Ovary (tissue), 9 donors: Measurements from ENCODE around the gene CD300LF. TPM values are rescaled to one million over a fixed set of nuclear protein-coding genes. Genes with fewer than 3 reads are reported as not detected.

Experiments used
- DNase-seq, 5 donors: peaks; one replicate each; pipeline ENCODE4 v3.0.0-alpha.2; 2019 to 2020
- H3K27ac ChIP-seq, 2 donors: fragments of 200-600 bp; one replicate each; pipeline versions ENCODE4 v1.5.1 to v1.8.0; 2019 to 2022
- H3K27me3 ChIP-seq: fragments of 200-600 bp; one replicate; pipeline ENCODE4 v1.8.0; 2022
- H3K36me3 ChIP-seq: fragments of 200-600 bp; sonication (generic); one replicate; pipeline ENCODE4 v1.5.1; 2019
- H3K4me1 ChIP-seq: one replicate; pipeline ENCODE4 v1.8.1; 2013; ENCODE audit warnings: mild to moderate bottlenecking, moderate library complexity; ENCODE audit not compliant: insufficient read depth
- H3K4me3 ChIP-seq: fragments of 200-600 bp; sonication (generic); one replicate; pipeline ENCODE4 v1.5.1; 2017
- H3K9me3 ChIP-seq, 2 donors: fragments of 200-600 bp in 1 of 2; sonication (generic) in 1 of 2; one replicate each; pipeline versions ENCODE4 v1.5.1 to v1.8.1; 2013 to 2019; ENCODE audit warnings: mild to moderate bottlenecking in 1 of 2, moderate library complexity in 1 of 2
- EP300 ChIP-seq: sonication (generic); formaldehyde crosslinking; IDR thresholded peaks from one replicate; pipeline ENCODE4 v1.6.1; 2017; ENCODE audit warnings: antibody characterized with exemption
- POLR2A ChIP-seq: fragments of 450-650 bp; IDR thresholded peaks from one replicate; pipeline ENCODE4 v1.6.1; 2017; ENCODE audit warnings: antibody characterized with exemption, mild to moderate bottlenecking, moderate library complexity
- WGBS, 3 donors: extraction: QIAGEN DNeasy Blood & Tissue Kit in 1 of 3; methylation state at CpG; one replicate each; pipeline versions ENCODE4 v1.1.5 to v1.1.7; 2013 to 2017; 5-methylcytosine and 5-hydroxymethylcytosine counted together
- intact Hi-C, 4 donors: fragments of 100-400 bp; cut with DNase I; formaldehyde crosslinking; loops; one replicate each; pipeline versions ENCODE4 v1.11.0 to v1.15.1; 2022 to 2023
- polyA plus RNA-seq, 2 donors: library from polyadenylated mRNA; stranded (reverse); fragments of 200-250 nt in 1 of 2; fragments of 350-450 nt in 1 of 2; fragmentation: Illumina TruSeq in 1 of 2; extraction: RNeasy Lipid Tissue Mini Kit (QIAGEN cat#74804) in 1 of 2; gene quantifications; one replicate each; pipeline ENCODE4 v1.2.3, GENCODE V29; 2013 to 2014
- total RNA-seq, 7 donors: library from RNA; depleted of rRNA in 2 of 7; stranded (reverse); fragments of >200 nt in 2 of 7; fragmentation: NEBNext Ultra II Directional in 3 of 7; extraction: Animal tissue kit (Norgen Biotek cat#: 25700) in 3 of 7; gene quantifications; one replicate each; pipeline versions ENCODE4 v1.1.0 to v1.2.4, GENCODE V29; 2016 to 2023
- TF ChIP-seq, protein P1 (sequence below), 3 donors: fragments of 450-650 bp in 2 of 3; fragments of 200-600 bp in 1 of 3; IDR thresholded peaks; one replicate each; pipeline versions ENCODE4 v1.5.1 to v1.8.0; 2016 to 2022; ENCODE audit warnings: antibody characterized with exemption in 3 of 3, mild to moderate bottlenecking in 1 of 3
- donor health status: DM: no; HTN: no; CAD: no; lungs with moderate emphysema.
- donor health status: DM: no; HTN: no; CAD: no.
- donor health status: Bipolar disorder and iron deficiency.
- donor health status: DM: yes; HTN: yes; CAD: no.
- donor health status: DM: no; HTN: no; CAD: no.
- donor health status: DM: yes; HTN: yes; CAD: no.

CD300LF gene
- total and polyA plus RNA-seq, 9 donors, result 0.23 to 3.9 (median 0.39) TPM; not detected in 1

DNA sequence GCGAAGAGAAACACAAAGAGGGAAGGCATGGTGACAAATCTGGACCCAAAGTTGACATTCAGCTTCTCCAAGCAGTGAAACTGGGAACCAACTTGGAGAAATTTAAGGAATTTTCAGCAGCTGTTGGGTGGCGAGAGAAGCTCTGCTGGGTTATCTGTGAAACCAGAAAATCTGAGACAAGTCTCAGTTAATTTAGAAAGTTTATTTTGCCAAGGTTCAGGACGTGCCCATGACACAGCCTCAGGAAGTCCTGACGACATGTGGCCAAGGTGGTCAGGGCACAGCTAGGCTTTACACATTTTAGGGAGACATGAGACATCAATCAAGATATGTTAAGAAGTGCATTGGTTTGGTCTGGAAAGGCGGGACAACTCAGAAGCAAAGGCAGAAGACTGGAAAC, 11.2 kb upstream of the CD300LF start:
- TF ChIP-seq, protein P1, sequence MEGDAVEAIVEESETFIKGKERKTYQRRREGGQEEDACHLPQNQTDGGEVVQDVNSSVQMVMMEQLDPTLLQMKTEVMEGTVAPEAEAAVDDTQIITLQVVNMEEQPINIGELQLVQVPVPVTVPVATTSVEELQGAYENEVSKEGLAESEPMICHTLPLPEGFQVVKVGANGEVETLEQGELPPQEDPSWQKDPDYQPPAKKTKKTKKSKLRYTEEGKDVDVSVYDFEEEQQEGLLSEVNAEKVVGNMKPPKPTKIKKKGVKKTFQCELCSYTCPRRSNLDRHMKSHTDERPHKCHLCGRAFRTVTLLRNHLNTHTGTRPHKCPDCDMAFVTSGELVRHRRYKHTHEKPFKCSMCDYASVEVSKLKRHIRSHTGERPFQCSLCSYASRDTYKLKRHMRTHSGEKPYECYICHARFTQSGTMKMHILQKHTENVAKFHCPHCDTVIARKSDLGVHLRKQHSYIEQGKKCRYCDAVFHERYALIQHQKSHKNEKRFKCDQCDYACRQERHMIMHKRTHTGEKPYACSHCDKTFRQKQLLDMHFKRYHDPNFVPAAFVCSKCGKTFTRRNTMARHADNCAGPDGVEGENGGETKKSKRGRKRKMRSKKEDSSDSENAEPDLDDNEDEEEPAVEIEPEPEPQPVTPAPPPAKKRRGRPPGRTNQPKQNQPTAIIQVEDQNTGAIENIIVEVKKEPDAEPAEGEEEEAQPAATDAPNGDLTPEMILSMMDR (IDR thresholded peaks at IDR 0.05), result no peak
- TF ChIP-seq EP300 (no peak), POLR2A (no peak)
- H3K27ac ChIP-seq, result no peak overlapping the region

DNA sequence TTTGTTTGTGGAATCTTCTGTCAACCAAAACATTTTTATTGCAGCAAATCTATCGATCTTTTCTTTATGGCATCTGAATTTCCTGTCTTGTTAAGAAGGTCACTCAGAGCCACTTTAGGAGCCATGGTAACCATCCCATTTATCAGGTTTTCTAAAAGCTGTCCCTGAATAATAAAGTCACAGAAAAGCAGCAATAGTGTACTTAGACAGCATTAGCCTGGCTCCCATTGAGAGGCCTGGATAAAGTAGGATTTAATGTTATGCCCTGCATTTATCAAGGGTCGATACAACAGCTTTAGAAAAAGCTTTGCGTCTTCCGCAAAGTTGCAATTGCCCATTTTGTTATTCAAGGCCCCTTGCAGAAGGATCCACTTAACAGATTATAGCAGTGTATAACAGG, 10.1 kb upstream of the CD300LF start:
- H3K27me3 ChIP-seq, result no peaks in the 10 kb centered on the region
- H3K4me3 ChIP-seq, result no peak overlapping the region
- H3K27ac ChIP-seq, result no peak overlapping the region
- H3K4me1 ChIP-seq, result no peaks in the 10 kb centered on the region
- DNase-seq, result no peak
- intact Hi-C loops, result no loop called here
- TF ChIP-seq POLR2A (no peak), EP300 (no peak)
- TF ChIP-seq, protein P1 (IDR thresholded peaks at IDR 0.05), result no peak
- H3K9me3 ChIP-seq, result no peaks in the 10 kb centered on the region
- H3K36me3 ChIP-seq, result no peaks in the 10 kb centered on the region
- 85 to 93% (median 88%) methylated on average over 4 of the region's 4 CpGs for WGBS, 3 donors

More for the DNA sequence above, 11.2 kb upstream of the CD300LF start:
- 49 to 71% (median 55%) methylated on average over 5 of the region's 5 CpGs for WGBS, 3 donors
- DNase-seq, result no peak
- no peaks in the 10 kb centered on the region for H3K9me3 ChIP-seq
- H3K4me1 ChIP-seq, result no peaks in the 10 kb centered on the region
- intact Hi-C loops, result no loop called here
- H3K4me3 ChIP-seq, result no peak overlapping the region
- no peaks in the 10 kb centered on the region for H3K36me3 ChIP-seq
- no peaks in the 10 kb centered on the region for H3K27me3 ChIP-seq

DNA sequence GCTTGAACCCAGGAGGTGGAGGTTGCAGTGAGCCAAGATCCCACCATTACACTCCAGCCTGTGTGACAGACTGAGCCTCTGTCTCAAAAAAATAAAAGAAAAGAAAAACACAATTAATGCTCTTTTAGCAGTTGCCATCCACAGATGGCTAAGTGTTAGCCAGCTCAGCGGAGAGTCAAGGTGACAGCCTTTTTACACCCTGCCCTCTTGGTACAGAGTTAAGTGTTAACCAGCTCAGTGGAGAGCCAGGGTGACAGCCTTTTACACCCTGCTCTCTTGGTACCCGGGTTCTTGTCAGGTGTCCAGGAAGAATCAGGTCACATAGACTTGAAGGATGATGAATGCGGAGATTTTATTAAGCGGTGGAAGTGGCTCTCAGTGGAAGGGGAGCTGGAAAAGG, 7.8 kb upstream of the CD300LF start:
- TF ChIP-seq POLR2A (no peak), EP300 (no peak)
- TF ChIP-seq, protein P1 (IDR thresholded peaks at IDR 0.05), result no peak
- H3K27me3 ChIP-seq, result no peaks in the 10 kb centered on the region
- no peak overlapping the region for H3K27ac ChIP-seq
- intact Hi-C loops, result no loop called here
- 89 to 91% (median 90%) methylated on average over 4 of the region's 4 CpGs for WGBS, 3 donors
- no peak for DNase-seq
- H3K4me1 ChIP-seq, result no peaks in the 10 kb centered on the region
- no peaks in the 10 kb centered on the region for H3K36me3 ChIP-seq
- H3K9me3 ChIP-seq, result no peaks in the 10 kb centered on the region
- no peak overlapping the region for H3K4me3 ChIP-seq

DNA sequence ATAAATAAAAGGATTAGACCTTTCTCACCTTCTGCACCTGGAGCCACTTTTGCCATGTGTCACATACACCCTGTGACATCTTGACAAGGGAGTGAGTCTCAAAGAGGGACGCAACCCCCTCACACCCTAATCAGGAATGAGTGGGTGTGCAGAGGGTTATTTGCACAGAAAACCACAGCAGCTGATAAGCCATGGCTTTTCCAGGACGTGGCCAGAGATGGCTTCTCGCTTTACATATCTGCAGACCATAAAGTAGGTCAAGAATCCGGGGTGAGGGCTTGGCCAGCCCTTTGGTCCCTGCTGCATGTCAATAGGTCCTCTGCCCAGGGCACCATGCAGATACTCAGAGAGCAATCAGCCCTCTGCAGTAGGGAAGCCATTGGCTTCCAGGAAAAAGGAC, 2.4 kb upstream of the CD300LF start:
- H3K27me3 ChIP-seq, result no peaks in the 10 kb centered on the region
- DNase-seq, result no peak
- H3K9me3 ChIP-seq, result no peaks in the 10 kb centered on the region
- H3K4me3 ChIP-seq, result no peak overlapping the region
- WGBS, 3 donors, result 12 to 18% (median 17%) methylated on average over 4 of the region's 4 CpGs
- intact Hi-C loops, result no loop called here
- TF ChIP-seq POLR2A, result no peak
- TF ChIP-seq, protein P1 (IDR thresholded peaks at IDR 0.05), result no peak
- no peak for TF ChIP-seq EP300
- H3K36me3 ChIP-seq, result no peaks in the 10 kb centered on the region
- H3K4me1 ChIP-seq, result no peaks in the 10 kb centered on the region
- no peak overlapping the region for H3K27ac ChIP-seq
